Mesendoderm (in vitro differentiated cells): ENCODE data around the gene CELA3B.
A peak's percentile ranks its signal among the peaks of the same experiment; 100 is the strongest.

ENCODE experiments used
- DNase-seq: peaks from one replicate; pipeline ENCODE4 v3.0.0; 2013
- H2AK5ac ChIP-seq: 2 replicates; pipeline ENCODE4 v1.6.1; 2013; ENCODE audit warnings: low read length, inconsistent platforms
- H2BK120ac ChIP-seq: 2 replicates; pipeline ENCODE4 v1.6.1; 2013; ENCODE audit warnings: low read depth, mild to moderate bottlenecking, low read length, moderate library complexity, mixed read lengths
- H2BK15ac ChIP-seq: replicated peaks from 2 replicates; pipeline ENCODE4 v1.6.1; 2013; ENCODE audit warnings: low read depth, mild to moderate bottlenecking, moderate library complexity
- H2BK5ac ChIP-seq: 2 replicates; pipeline ENCODE4 v1.6.1; 2013; ENCODE audit warnings: low read length, inconsistent platforms
- H3K18ac ChIP-seq: 2 replicates; pipeline ENCODE4 v1.6.1; 2013; ENCODE audit warnings: mild to moderate bottlenecking, low read length, mixed read lengths
- H3K23ac ChIP-seq: one replicate; pipeline ENCODE4 v1.6.1; 2013; ENCODE audit warnings: low read length
- H3K27ac ChIP-seq: 2 replicates; pipeline ENCODE4 v1.5.1; 2013; ENCODE audit warnings: low read depth, mild to moderate bottlenecking, inconsistent platforms, low read length, moderate library complexity
- H3K27me3 ChIP-seq: 2 replicates; pipeline ENCODE4 v1.6.1; 2013; ENCODE audit warnings: low read length, control low read depth, mild to moderate bottlenecking, inconsistent platforms; ENCODE audit not compliant: insufficient read depth, poor library complexity
- H3K36me3 ChIP-seq: 2 replicates; pipeline ENCODE4 v1.6.1; 2013; ENCODE audit warnings: low read length, inconsistent platforms; ENCODE audit not compliant: control insufficient read depth, insufficient read depth
- H3K4ac ChIP-seq: one replicate; pipeline ENCODE4 v1.6.1; 2013; ENCODE audit warnings: low read depth, mild to moderate bottlenecking, low read length, moderate library complexity
- H3K4me1 ChIP-seq: 2 replicates; pipeline ENCODE4 v1.6.1; 2013; ENCODE audit warnings: low read depth, low read length, inconsistent platforms; ENCODE audit not compliant: control insufficient read depth
- H3K4me2 ChIP-seq: 2 replicates; pipeline ENCODE4 v1.6.1; 2013; ENCODE audit warnings: low read length
- H3K4me3 ChIP-seq: 2 replicates; pipeline ENCODE4 v1.5.1; 2013; ENCODE audit warnings: mild to moderate bottlenecking, low read length
- H3K56ac ChIP-seq: one replicate; pipeline ENCODE4 v1.6.1; 2013; ENCODE audit warnings: low read length
- H3K79me1 ChIP-seq: 2 replicates; pipeline ENCODE4 v1.6.1; 2013; ENCODE audit warnings: low read length, inconsistent platforms
- H3K79me2 ChIP-seq: 2 replicates; pipeline ENCODE4 v1.6.1; 2013; ENCODE audit warnings: mild to moderate bottlenecking, low read length; ENCODE audit not compliant: control insufficient read depth, insufficient read depth
- H3K9ac ChIP-seq: 2 replicates; pipeline ENCODE4 v1.6.1; 2013; ENCODE audit warnings: low read length, inconsistent platforms
- H4K5ac ChIP-seq: one replicate; pipeline ENCODE4 v1.6.1; 2013; ENCODE audit warnings: low read length
- H4K8ac ChIP-seq: one replicate; pipeline ENCODE4 v1.6.1; 2013; ENCODE audit warnings: low read depth, mild to moderate bottlenecking, control low read depth, low read length, moderate library complexity
- WGBS: extraction: QIAGEN DNeasy Blood & Tissue Kit; methylation state at CpG from one replicate; pipeline ENCODE4 v1.1.7; 2013; ENCODE audit warnings: low lambda C conversion rate, missing lambda C conversion rate; ENCODE audit not compliant: insufficient coverage; ENCODE audit errors: extremely low coverage; 5-methylcytosine and 5-hydroxymethylcytosine counted together

The CELA3B gene

GRCh38 chr1:21950734-21951133 is 26.1 kb upstream of the CELA3B start:
- WGBS: no CpG with 5 or more reads among the region's 7 CpGs
- no peaks in the 10 kb centered on the region for H3K27me3 ChIP-seq

GRCh38 chr1:21951226-21951870 is 25.5 kb upstream of the CELA3B start:
- H3K36me3 ChIP-seq: no peaks in the 10 kb centered on the region
- H3K18ac ChIP-seq: no peak overlapping the region
- peaks cover 6% of the 10 kb centered on the region for H3K4me1 ChIP-seq
- no peaks in the 10 kb centered on the region for H3K79me2 ChIP-seq
- H2BK120ac ChIP-seq: no peak overlapping the region
- no peak overlapping the region for H3K4me2 ChIP-seq
- no peak for DNase-seq
- no peak overlapping the region for H2BK5ac ChIP-seq
- H3K9ac ChIP-seq: no peak overlapping the region
- no peak overlapping the region for H4K5ac ChIP-seq
- H3K4me3 ChIP-seq: no peak overlapping the region
- no peaks in the 10 kb centered on the region for H3K79me1 ChIP-seq
- H2AK5ac ChIP-seq: no peak overlapping the region
- WGBS: no CpG with 5 or more reads among the region's 12 CpGs
- no peak overlapping the region for H3K56ac ChIP-seq
- no peak overlapping the region for H3K27ac ChIP-seq
- H3K4ac ChIP-seq: no peak overlapping the region
- no peak overlapping the region for H2BK15ac ChIP-seq
- H3K27me3 ChIP-seq: no peaks in the 10 kb centered on the region
- H3K23ac ChIP-seq: no peak overlapping the region
- no peak overlapping the region for H4K8ac ChIP-seq

More at GRCh38 chr1:21950734-21951133, 26.1 kb upstream of the CELA3B start:
- no peak overlapping the region for H3K27ac ChIP-seq
- no peaks in the 10 kb centered on the region for H3K36me3 ChIP-seq
- no peak overlapping the region for H4K5ac ChIP-seq
- H3K4ac ChIP-seq: no peak overlapping the region
- no peaks in the 10 kb centered on the region for H3K79me2 ChIP-seq
- DNase-seq: no peak
- no peak overlapping the region for H2BK120ac ChIP-seq
- H2BK15ac ChIP-seq: no peak overlapping the region
- no peak overlapping the region for H3K4me3 ChIP-seq
- H3K18ac ChIP-seq: no peak overlapping the region
- no peak overlapping the region for H3K23ac ChIP-seq
- no peak overlapping the region for H2BK5ac ChIP-seq
- H3K4me2 ChIP-seq: no peak overlapping the region
- no peak overlapping the region for H2AK5ac ChIP-seq
- H3K56ac ChIP-seq: no peak overlapping the region
- peaks cover 2% of the 10 kb centered on the region for H3K4me1 ChIP-seq
- H3K79me1 ChIP-seq: no peaks in the 10 kb centered on the region
- no peak overlapping the region for H4K8ac ChIP-seq
- no peak overlapping the region for H3K9ac ChIP-seq

GRCh38 chr1:21952786-21953520 is 23.9 kb upstream of the CELA3B start:
- no peak overlapping the region for H3K4me3 ChIP-seq
- H3K4ac ChIP-seq: no peak overlapping the region
- no peak overlapping the region for H3K18ac ChIP-seq
- no peak overlapping the region for H3K56ac ChIP-seq
- no peak overlapping the region for H3K4me2 ChIP-seq
- H3K79me1 ChIP-seq: no peaks in the 10 kb centered on the region
- no CpG with 5 or more reads among the region's 6 CpGs for WGBS
- H3K36me3 ChIP-seq: no peaks in the 10 kb centered on the region
- no peak overlapping the region for H2AK5ac ChIP-seq
- no peak overlapping the region for H2BK15ac ChIP-seq
- H4K8ac ChIP-seq: no peak overlapping the region
- H3K9ac ChIP-seq: no peak overlapping the region
- no peaks in the 10 kb centered on the region for H3K27me3 ChIP-seq
- H4K5ac ChIP-seq: no peak overlapping the region
- no peak overlapping the region for H2BK120ac ChIP-seq
- no peak overlapping the region for H3K23ac ChIP-seq
- peaks cover 10% of the 10 kb centered on the region for H3K4me1 ChIP-seq
- no peaks in the 10 kb centered on the region for H3K79me2 ChIP-seq
- no peak overlapping the region for H3K27ac ChIP-seq
- H2BK5ac ChIP-seq: no peak overlapping the region
- DNase-seq: no peak

GRCh38 chr1:21955058-21955457 is 21.8 kb upstream of the CELA3B start:
- Histone ChIP-seq H4K8ac (no peak overlapping the region), H3K4me2 (no peak overlapping the region), H2AK5ac (no peak overlapping the region), H3K23ac (no peak overlapping the region), H2BK120ac (peak overlapping the region; percentile 23), H3K4me3 (no peak overlapping the region), H4K5ac (no peak overlapping the region), H3K27me3 (no peaks in the 10 kb centered on the region), H3K56ac (peak overlapping the region; percentile 75), H3K4me1 (peaks cover 10% of the 10 kb centered on the region), H2BK15ac (no peak overlapping the region), H3K18ac (peak overlapping the region; percentile 43), H3K79me2 (no peaks in the 10 kb centered on the region), H3K36me3 (no peaks in the 10 kb centered on the region), H3K4ac (peak overlapping the region; percentile 46), H3K79me1 (no peaks in the 10 kb centered on the region), H3K27ac (no peak overlapping the region), H3K9ac (peak overlapping the region; percentile 1), H2BK5ac (no peak overlapping the region)
- WGBS: no CpG with 5 or more reads among the region's 16 CpGs
- DNase-seq: no peak

GRCh38 chr1:21955501-21956281 is 21.1 kb upstream of the CELA3B start:
- H3K4me1 ChIP-seq: peaks cover 10% of the 10 kb centered on the region
- no peak overlapping the region for H3K27ac ChIP-seq
- no peak overlapping the region for H3K4me2 ChIP-seq
- no peaks in the 10 kb centered on the region for H3K36me3 ChIP-seq
- peak overlapping the region; percentile 22 for H3K18ac ChIP-seq
- H4K5ac ChIP-seq: no peak overlapping the region
- H2BK15ac ChIP-seq: no peak overlapping the region
- H2AK5ac ChIP-seq: no peak overlapping the region
- no peaks in the 10 kb centered on the region for H3K79me2 ChIP-seq
- H2BK5ac ChIP-seq: peak overlapping the region; percentile 27
- no peak overlapping the region for H3K4me3 ChIP-seq
- H3K27me3 ChIP-seq: no peaks in the 10 kb centered on the region
- H3K9ac ChIP-seq: peak overlapping the region; percentile 1
- no peaks in the 10 kb centered on the region for H3K79me1 ChIP-seq
- H2BK120ac ChIP-seq: peak overlapping the region; percentile 23
- peak; percentile 67 for DNase-seq
- peak overlapping the region; percentile 75 for H3K56ac ChIP-seq
- WGBS: no CpG with 5 or more reads among the region's 9 CpGs
- no peak overlapping the region for H3K23ac ChIP-seq
- H4K8ac ChIP-seq: no peak overlapping the region
- peak overlapping the region; percentile 46 for H3K4ac ChIP-seq
